HG02884 (cell line): ENCODE results near the gene GADL1.

Experiments
- ATAC-seq: cut with Tn5 transposase; IDR thresholded peaks from one replicate; pipeline ENCODE4 v1.9.1; 2021; ENCODE audit warnings: mild to moderate bottlenecking, moderate library complexity; ENCODE audit not compliant: unreplicated experiment

The GADL1 gene

DNA sequence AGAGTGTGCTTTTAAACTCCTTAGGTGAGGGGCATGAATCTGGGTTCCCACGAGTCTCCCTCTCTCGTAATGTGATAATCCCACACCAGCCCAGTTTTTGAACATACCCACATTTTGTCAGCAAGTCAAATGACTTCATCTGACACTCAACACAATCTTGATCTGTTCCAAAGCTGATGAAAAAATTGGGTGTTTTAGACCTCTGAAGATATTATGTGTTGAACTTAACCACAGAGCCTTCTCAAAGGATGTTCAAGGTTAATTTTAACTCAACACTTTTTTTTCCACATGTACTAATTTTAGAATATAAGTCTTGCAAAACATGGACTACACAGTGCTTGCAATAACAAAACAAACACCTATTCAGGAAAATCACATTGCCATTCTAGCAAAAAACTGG, 164.9 kb downstream of the GADL1 start:
- no peak for ATAC-seq

DNA sequence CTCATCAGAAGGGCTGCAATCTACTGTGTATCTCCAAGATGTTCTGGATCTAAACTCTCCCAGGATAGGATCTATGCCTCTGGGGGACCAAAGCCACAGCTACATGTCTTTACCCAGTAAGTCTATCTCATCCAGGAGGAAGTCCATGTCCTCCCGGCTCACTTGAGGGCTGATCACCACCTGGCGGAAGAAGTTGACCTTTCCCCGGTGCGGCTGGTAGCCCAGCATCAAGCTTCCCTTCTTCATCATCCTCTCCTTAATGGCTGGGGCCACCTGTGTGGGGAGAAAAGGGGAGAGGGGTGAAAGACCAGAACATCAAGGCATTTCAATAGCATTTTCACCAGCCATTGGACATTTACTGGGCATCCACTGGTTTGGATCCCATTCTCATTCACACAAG, 166.3 kb downstream of the GADL1 start:
- ATAC-seq, result no peak

DNA sequence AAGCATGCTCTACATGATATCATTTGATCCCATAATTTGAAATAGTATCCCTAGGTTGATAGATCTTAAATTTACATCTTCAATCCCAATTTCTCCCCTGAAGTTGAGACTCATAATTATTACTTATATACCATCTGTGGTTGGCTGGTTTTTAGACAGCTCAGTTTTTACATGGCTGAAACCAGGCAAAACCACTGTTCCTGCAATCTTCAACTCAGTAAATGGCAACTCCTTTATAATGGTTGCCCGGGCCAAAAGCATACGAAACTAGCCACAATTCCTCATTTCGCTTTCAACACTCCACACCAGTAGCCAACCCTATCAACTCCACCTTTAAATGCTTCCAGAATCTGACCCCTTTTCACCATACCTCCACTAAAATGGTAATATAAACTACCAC, 169.6 kb downstream of the GADL1 start:
- no peak for ATAC-seq

DNA sequence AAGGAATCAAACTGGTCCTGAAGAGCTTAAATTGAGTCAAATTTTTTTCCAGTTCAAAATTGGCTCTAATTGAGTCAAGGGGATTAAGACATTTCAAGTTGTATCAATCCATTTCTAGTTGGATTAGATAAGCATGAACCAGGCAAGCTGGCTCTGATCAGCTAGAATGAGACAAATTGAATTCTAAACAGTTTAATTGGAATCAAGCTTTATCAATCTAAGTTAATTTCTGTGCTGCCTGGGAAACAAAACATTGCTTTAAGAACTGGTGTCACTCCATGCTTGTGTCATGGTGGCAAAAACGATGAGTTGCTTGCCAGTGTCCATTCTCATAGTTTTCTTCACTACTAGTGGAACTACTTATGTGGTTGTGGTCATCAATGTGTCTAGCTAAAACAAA, 171.2 kb downstream of the GADL1 start:
- ATAC-seq, result no peak

GRCh38 chr3:30721314-30721634, 173.2 kb downstream of the GADL1 start:
- ATAC-seq, result no peak

GRCh38 chr3:30720586-30721313, 173.7 kb downstream of the GADL1 start:
- no peak for ATAC-seq

GRCh38 chr3:30719536-30719935, 174.9 kb downstream of the GADL1 start:
- ATAC-seq, result no peak

GRCh38 chr3:30713885-30714503, 180.5 kb downstream of the GADL1 start:
- no peak for ATAC-seq

DNA sequence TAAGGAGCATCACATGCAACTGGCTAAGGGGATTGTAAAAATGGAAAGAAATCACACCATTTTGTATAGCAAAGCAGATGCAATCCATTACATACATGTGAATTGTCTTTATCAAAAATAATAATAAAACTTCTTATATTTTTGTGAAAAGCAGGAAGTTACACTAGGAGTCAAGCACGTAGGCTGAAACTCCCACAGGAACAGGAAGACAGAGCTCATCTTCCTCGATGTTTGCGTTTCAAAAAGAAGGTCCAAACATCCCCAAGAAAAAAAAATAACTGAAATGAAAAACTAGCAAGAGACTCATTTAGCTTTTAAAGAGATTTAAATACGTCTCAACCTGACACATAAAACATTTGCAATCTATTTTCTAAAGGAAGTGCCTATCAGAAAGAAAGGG, 181.5 kb downstream of the GADL1 start:
- ATAC-seq, result no peak

- ATAC-seq, result no peak
Observed at GRCh38 chr3:30711867-30712266, 182.6 kb downstream of the GADL1 start.

DNA sequence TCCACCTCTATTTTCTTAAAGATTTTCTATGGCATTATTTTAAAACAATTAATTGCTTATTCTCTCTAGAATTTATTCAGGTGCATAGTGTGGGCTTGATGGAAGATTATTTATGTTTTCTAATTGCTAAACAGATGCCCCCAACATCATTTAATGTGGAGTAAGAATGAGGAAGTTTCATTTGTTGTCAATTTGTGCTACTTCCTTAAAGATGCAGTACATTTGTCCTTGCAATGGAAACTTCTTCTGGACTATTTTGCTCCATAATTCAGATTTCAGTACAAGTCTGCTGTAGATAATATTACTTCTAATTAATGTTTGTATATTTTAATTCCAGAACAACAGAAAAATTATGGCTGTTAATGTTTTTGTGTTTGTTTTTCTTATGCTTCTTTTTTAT, 183.3 kb downstream of the GADL1 start:
- no peak for ATAC-seq

GRCh38 chr3:30710017-30710416, 184.4 kb downstream of the GADL1 start:
- no peak for ATAC-seq

DNA sequence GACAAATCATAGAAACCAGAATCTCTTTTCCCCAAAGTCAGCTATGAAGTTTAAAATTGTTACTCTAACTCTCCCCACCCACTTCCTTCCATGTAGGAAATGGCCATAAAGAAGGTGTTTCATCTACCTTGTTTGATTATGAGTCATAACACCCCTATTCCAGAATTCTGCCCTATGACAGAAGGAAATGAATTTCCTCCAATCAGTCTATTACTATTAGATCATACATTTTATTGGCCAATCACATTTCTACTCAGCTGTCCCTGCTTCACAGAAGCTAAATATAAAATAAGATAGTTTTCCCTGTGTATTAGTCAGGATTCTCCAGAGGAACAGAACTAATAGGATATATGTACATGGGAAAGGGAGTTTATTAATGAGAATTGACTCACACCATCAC, 186.0 kb downstream of the GADL1 start:
- ATAC-seq, result no peak

DNA sequence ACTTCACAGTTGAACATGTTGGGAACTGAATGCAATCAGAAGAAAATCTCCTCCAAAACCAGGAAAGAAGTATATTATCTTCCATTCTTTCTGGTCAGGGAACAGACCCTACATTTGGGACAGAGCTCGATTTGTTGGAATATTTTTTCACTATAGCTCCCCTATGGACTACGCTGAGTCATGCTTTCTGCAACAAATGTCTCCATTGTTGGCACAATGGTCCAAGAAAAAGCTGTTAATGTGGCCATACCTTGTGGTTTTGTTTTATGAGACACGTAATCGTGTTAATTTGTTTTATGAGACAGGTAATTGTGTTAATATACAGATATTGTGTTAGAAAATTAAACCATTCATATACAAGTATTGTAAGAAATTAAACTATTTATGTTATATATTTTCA, 186.6 kb downstream of the GADL1 start:
- no peak for ATAC-seq

DNA sequence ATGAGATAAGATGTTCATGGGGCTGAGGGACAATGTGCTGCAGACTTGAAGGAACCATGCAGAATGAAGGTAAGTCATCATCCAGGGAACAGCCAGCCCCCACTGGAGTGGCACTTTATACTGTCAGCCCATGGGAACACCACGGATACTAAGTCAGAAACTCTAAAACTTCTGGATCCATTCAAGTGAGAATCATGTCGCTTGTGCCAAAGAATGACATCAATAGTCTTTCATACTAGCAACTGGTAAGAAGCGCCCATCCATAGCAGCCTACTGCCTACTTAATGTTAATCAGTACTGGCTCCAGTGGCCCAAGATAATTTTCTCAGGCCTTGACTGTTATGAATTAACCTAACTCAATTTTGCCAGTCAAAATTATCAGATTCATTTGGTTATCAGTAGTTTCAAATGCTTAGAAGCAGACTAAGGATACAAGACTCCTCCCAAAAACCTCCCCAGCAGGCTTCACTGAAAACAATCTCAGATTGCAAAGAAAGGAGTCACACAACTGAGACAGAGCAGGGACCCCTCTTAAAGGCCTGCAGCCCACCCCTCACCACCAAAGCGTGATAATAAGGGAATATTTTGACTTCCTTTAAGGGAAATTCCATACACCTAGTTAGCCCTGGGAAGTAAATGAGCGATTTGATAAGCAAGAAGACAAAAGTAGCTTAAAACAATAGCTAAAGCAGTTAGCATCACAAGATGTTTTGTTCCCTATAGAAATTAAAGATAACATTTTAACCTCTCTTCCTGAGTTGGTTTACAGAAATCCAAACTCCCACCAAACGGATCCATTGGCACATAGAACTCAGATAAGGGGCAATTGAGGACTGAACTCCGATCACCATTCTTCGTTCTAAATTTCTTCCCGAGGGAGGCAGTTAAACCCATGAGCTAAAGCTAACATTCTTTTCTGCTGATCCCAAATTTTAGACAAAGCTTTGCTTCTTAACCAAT, 189.2 kb downstream of the GADL1 start:
- ATAC-seq, result no peak

GRCh38 chr3:30702828-30703397, 191.5 kb downstream of the GADL1 start:
- no peak for ATAC-seq

- no peak for ATAC-seq
Observed at GRCh38 chr3:30702038-30702827, 192.2 kb downstream of the GADL1 start.

- ATAC-seq, result no peak
Observed at GRCh38 chr3:30700702-30701321, 193.6 kb downstream of the GADL1 start.

- no peak for ATAC-seq
Observed at GRCh38 chr3:30699927-30700326, 194.5 kb downstream of the GADL1 start.

GRCh38 chr3:30698549-30698948, 195.9 kb downstream of the GADL1 start:
- no peak for ATAC-seq
